Endothelial cell of umbilical vein (primary cell): ENCODE data around the gene ANKRD34C. TPM values are rescaled to one million over a fixed set of nuclear protein-coding genes. Genes with fewer than 3 reads are reported as not detected.

Source experiments
- BruUV-seq: library from RNA; stranded (reverse); fragments of 400-500 nt; replicated peaks from 2 replicates; lab custom pipeline; 2021; lab: Mats Ljungman, UMichigan
- CTCF ChIA-PET: fragments of 300-600, 350-600 bp; sonication (Branson Sonifier 250); formaldehyde crosslinking; loops from one replicate; lab custom pipeline; 2021; ENCODE audit warnings: antibody characterized with exemption, inconsistent platforms; lab: Charles Lee
- POLR2A ChIA-PET: fragments of 300-600, 350-600 bp; sonication (Branson Sonifier 250); formaldehyde crosslinking; loops from one replicate; lab custom pipeline; 2021; ENCODE audit warnings: antibody characterized with exemption, inconsistent platforms; lab: Charles Lee
- DNase-seq: peaks from one replicate; pipeline ENCODE4 v3.0.0-alpha.2; 2011; ENCODE audit warnings: low read depth, low spot score
- FAIRE-seq: peaks from 2 replicates; lab custom pipeline; 2011; peaks lifted over from hg19 to GRCh38; lab: Jason Lieb, UNC
- H2AFZ ChIP-seq: 2 replicates; pipeline ENCODE4 v1.6.0; 2012; ENCODE audit warnings: low read depth, low read length, control low read depth, inconsistent platforms
- H3K27ac ChIP-seq: 2 replicates; pipeline ENCODE4 v1.5.1; 2011; ENCODE audit warnings: low read depth, mild to moderate bottlenecking, control low read depth, low read length, moderate library complexity; ENCODE audit not compliant: insufficient read depth
- H3K27me3 ChIP-seq, 2 experiments: 2 replicates each; pipeline versions ENCODE4 v1.6.0 to v1.6.1; 2011; ENCODE audit warnings: low read length in 2 of 2, mixed read lengths in 1 of 2; ENCODE audit not compliant: control insufficient read depth in 2 of 2, insufficient read depth in 2 of 2
- H3K36me3 ChIP-seq, 2 experiments: 2 replicates in 1 of 2; 3 replicates in 1 of 2; pipeline ENCODE4 v1.5.1; 2011; ENCODE audit warnings: low read length in 2 of 2, mild to moderate bottlenecking in 1 of 2, moderate library complexity in 1 of 2; ENCODE audit not compliant: control insufficient read depth in 2 of 2, insufficient read depth in 2 of 2; ENCODE audit errors: extremely low read depth in 1 of 2
- H3K4me1 ChIP-seq: 3 replicates; pipeline ENCODE4 v1.5.1; 2011; ENCODE audit warnings: mild to moderate bottlenecking, low read length; ENCODE audit not compliant: control insufficient read depth, insufficient read depth; ENCODE audit errors: extremely low read depth
- H3K4me2 ChIP-seq: 2 replicates; pipeline ENCODE4 v1.6.1; 2011; ENCODE audit warnings: low read length, control low read depth, mixed read lengths; ENCODE audit not compliant: insufficient read depth
- H3K4me3 ChIP-seq, 3 experiments: fragments of 200-600 bp in 1 of 3; sonication (generic), shearing (Covaris generic) in 1 of 3; replicated peaks in 1 of 3; 2 replicates each; pipeline ENCODE4 v1.5.1; 2011 to 2016; ENCODE audit warnings: control low read depth in 3 of 3, low read length in 3 of 3, mild to moderate bottlenecking in 2 of 3, inconsistent platforms in 1 of 3, low read depth in 1 of 3, moderate library complexity in 1 of 3; ENCODE audit not compliant: insufficient read depth in 1 of 3
- H3K79me2 ChIP-seq: 2 replicates; pipeline ENCODE4 v1.6.0; 2012; ENCODE audit warnings: low read length, inconsistent platforms; ENCODE audit not compliant: control insufficient read depth, insufficient read depth
- H3K9ac ChIP-seq: replicated peaks from 2 replicates; pipeline ENCODE3; 2011; ENCODE audit warnings: low read length, control low read depth; ENCODE audit not compliant: insufficient read depth; ENCODE audit errors: extremely low read depth
- H3K9me1 ChIP-seq: replicated peaks from 3 replicates; pipeline ENCODE4 v1.6.0; 2011; ENCODE audit warnings: mild to moderate bottlenecking, low read length; ENCODE audit not compliant: control insufficient read depth, insufficient read depth; ENCODE audit errors: extremely low read depth
- H3K9me3 ChIP-seq: replicated peaks from 2 replicates; pipeline ENCODE4 v1.5.1; 2012; ENCODE audit warnings: low read length, inconsistent platforms; ENCODE audit not compliant: control insufficient read depth, insufficient read depth
- H4K20me1 ChIP-seq: replicated peaks from 2 replicates; pipeline ENCODE3; 2011; ENCODE audit warnings: mild to moderate bottlenecking, low read length; ENCODE audit not compliant: control insufficient read depth, insufficient read depth; ENCODE audit errors: extremely low read depth
- EZH2 ChIP-seq: IDR thresholded peaks from 2 replicates; pipeline ENCODE4 v1.6.1; 2012; ENCODE audit warnings: borderline replicate concordance, low read depth, mild to moderate bottlenecking, moderate library complexity, low read length, inconsistent platforms; ENCODE audit not compliant: severe bottlenecking
- FOS ChIP-seq: IDR thresholded peaks from 2 replicates; pipeline ENCODE4 v1.6.1; 2011; ENCODE audit warnings: mild to moderate bottlenecking, low read length, moderate library complexity, borderline replicate concordance; ENCODE audit not compliant: insufficient read depth
- GATA2 ChIP-seq: IDR thresholded peaks from 2 replicates; pipeline ENCODE4 v1.7.0; 2011; ENCODE audit warnings: low read depth, mild to moderate bottlenecking, moderate library complexity, mixed read lengths, low read length; ENCODE audit not compliant: insufficient read length, insufficient read depth
- JUN ChIP-seq: IDR thresholded peaks from 2 replicates; pipeline ENCODE4 v1.6.1; 2011; ENCODE audit warnings: borderline replicate concordance, low read depth; ENCODE audit not compliant: insufficient read length, insufficient read depth
- MAX ChIP-seq: IDR thresholded peaks from 2 replicates; pipeline ENCODE4 v1.6.1; 2011; ENCODE audit not compliant: insufficient read depth, insufficient read length
- MYC ChIP-seq: IDR thresholded peaks from one replicate; pipeline ENCODE4 v1.6.1; 2011; ENCODE audit warnings: mild to moderate bottlenecking, low read depth, low read length
- POLR2A ChIP-seq: IDR thresholded peaks from 2 replicates; pipeline ENCODE4 v1.6.1; 2012; ENCODE audit warnings: low read depth, mild to moderate bottlenecking, control low read depth, low read length
- POLR2AphosphoS5 ChIP-seq: IDR thresholded peaks from 2 replicates; pipeline ENCODE4 v1.6.1; 2012; ENCODE audit warnings: low read depth, mild to moderate bottlenecking, control low read depth, low read length, moderate library complexity; ENCODE audit not compliant: insufficient read depth
- dilution Hi-C: fragments of 300-500 bp; cut with MboI; formaldehyde crosslinking; loops from one replicate; pipeline ENCODE4 v1.15.0; 2019; ENCODE audit warnings: low sequenced_read_pairs; ENCODE audit not compliant: extremely low pct_ligation_motif_present
- intact Hi-C: fragments of 100-400 bp; cut with micrococcal nuclease; formaldehyde crosslinking; loops from one replicate; pipeline ENCODE4 v1.10.0; 2022
- polyA plus RNA-seq, 4 experiments: library from polyadenylated mRNA; depleted of rRNA in 3 of 4; stranded (reverse) in 3 of 4; unstranded in 1 of 4; fragments of >200 nt; gene quantifications; 2 replicates each; pipeline versions ENCODE4 v1.2.1 to v1.2.3, GENCODE V29; 2011 to 2012; ENCODE audit warnings: missing spikeins in 1 of 4
- total RNA-seq: library from RNA; stranded (reverse); gene quantifications from 2 replicates; pipeline ENCODE4 v1.2.3, GENCODE V29; 2021
- TF ChIP-seq, protein P1 (sequence below), 2 donors: IDR thresholded peaks; 1 replicate in 1 of 2; 2 replicates in 1 of 2; pipeline ENCODE4 v1.5.1; 2011; ENCODE audit warnings: low read length in 2 of 2, mild to moderate bottlenecking in 2 of 2, moderate library complexity in 2 of 2, control low read depth in 1 of 2, inconsistent platforms in 1 of 2, low read depth in 1 of 2; ENCODE audit not compliant: insufficient read depth in 1 of 2; ENCODE audit errors: extremely low read depth in 1 of 2

ANKRD34C gene
- total and polyA plus RNA-seq, 2 donors (not counting 3 experiments of a cell fraction or from before 2014, with no cell fraction given) = not detected

GRCh38 chr15:79310612-79310984, 28.1 kb downstream of the ANKRD34C start:
- H3K79me2 ChIP-seq = peaks cover 43% of the 10 kb centered on the region
- CTCF ChIA-PET = interaction anchor here (0.5 to 3.9 kb wide), 9 partner anchors 8 to 543 kb away, joined by 3 to 27 read pairs (median 5); no protein-coding TSS in a partner anchor
- intact Hi-C loops = loop anchor here (2.0 to 10.0 kb wide), 2 partner anchors 18 to 56 kb away; no protein-coding TSS in a partner anchor
- peaks cover 15 to 35% of the 10 kb centered on the region in 2 experiments for H3K27me3 ChIP-seq
- peak overlapping the region in 2 of 3 experiments; percentile 41 to 65 for H3K4me3 ChIP-seq
- H3K9ac ChIP-seq = no peak overlapping the region
- H3K9me3 ChIP-seq = no peaks in the 10 kb centered on the region
- dilution Hi-C loops = no loop called here
- BruUV-seq = no TSS peak
- POLR2A ChIA-PET = interaction anchor here (0.6 to 1.6 kb wide), 3 partner anchors 10 to 166 kb away, joined by 3 to 7 read pairs (median 4); no protein-coding TSS in a partner anchor
- H2AFZ ChIP-seq = peak overlapping the region; percentile 81
- H3K4me2 ChIP-seq = peak overlapping the region; percentile 85
- H4K20me1 ChIP-seq = no peaks in the 10 kb centered on the region
- FAIRE-seq = no peak
- peaks cover 16% of the 10 kb centered on the region for H3K4me1 ChIP-seq
- TF ChIP-seq JUN (no peak), MAX (peak; percentile 4)
- no peak for DNase-seq
- H3K27ac ChIP-seq = no peak overlapping the region
- H3K36me3 ChIP-seq = peaks cover 17 to 18% of the 10 kb centered on the region in 2 experiments
- no peaks in the 10 kb centered on the region for H3K9me1 ChIP-seq

DNA sequence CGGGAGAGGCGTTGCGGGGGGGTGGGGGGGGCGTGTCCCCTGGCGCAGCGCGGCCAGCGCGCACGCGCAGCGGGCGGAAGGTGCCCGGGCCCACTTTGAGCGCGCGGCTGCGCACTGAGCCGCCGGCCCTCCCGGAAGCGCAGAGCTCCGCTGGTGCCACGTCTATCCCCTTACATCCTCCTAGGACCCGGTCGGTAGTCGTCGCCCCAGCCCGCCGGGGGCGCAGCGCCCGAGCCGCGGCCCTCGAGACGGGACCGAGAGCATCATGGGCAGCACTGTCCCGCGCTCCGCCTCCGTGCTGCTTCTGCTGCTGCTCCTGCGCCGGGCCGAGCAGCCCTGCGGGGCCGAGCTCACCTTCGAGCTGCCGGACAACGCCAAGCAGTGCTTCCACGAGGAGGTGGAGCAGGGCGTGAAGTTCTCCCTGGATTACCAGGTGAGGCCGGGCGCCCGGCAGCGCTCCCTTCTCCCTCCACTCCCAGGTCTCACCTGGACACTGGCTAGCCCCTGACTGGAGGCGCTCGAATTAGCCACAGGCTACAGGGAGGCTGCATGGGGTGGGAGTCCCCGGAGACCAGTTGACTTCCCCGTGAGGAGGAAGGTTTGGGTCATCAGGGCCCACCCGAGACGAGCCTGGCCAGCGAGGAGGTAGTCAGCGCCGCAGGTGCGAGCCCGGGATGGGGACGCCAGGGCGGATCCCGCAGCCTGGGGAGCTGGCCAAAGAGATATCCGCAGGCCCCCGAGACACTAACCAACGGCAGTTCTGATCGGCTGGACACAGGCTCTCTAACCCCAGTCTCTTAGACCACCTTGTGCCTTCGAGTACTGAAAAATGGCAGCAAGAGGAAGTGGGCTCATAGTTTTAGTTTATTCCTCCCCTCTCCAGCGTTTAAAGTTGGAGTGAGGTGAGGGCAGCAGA, 28.7 kb downstream of the ANKRD34C start, which contains the start of gene TMED3:
TSS of gene TMED3 (plus strand) at position 128 of the 916 bp plus-strand sequence. CDS start at position 266, 138 bp downstream.
- ChIA-PET POLR2A (interaction anchor here (0.6 to 1.6 kb wide), 3 partner anchors 9 to 165 kb away, joined by 3 to 7 read pairs (median 4); no protein-coding TSS in a partner anchor), CTCF (interaction anchor here (0.5 to 3.9 kb wide), 9 partner anchors 9 to 542 kb away, joined by 3 to 27 read pairs (median 5); no protein-coding TSS in a partner anchor)
- peaks cover 13 to 28% of the 10 kb centered on the region in 2 experiments for H3K27me3 ChIP-seq
- peak within 1 kb of the TSS; percentile 86 for H3K9ac ChIP-seq
- TF ChIP-seq, protein P1, sequence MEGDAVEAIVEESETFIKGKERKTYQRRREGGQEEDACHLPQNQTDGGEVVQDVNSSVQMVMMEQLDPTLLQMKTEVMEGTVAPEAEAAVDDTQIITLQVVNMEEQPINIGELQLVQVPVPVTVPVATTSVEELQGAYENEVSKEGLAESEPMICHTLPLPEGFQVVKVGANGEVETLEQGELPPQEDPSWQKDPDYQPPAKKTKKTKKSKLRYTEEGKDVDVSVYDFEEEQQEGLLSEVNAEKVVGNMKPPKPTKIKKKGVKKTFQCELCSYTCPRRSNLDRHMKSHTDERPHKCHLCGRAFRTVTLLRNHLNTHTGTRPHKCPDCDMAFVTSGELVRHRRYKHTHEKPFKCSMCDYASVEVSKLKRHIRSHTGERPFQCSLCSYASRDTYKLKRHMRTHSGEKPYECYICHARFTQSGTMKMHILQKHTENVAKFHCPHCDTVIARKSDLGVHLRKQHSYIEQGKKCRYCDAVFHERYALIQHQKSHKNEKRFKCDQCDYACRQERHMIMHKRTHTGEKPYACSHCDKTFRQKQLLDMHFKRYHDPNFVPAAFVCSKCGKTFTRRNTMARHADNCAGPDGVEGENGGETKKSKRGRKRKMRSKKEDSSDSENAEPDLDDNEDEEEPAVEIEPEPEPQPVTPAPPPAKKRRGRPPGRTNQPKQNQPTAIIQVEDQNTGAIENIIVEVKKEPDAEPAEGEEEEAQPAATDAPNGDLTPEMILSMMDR (IDR thresholded peaks at IDR 0.05; ENCODE audit: extremely low read depth in 1 of 2, insufficient read depth in 1 of 2, low read depth in 1 of 2, low read length in 2 of 2) = peak; percentile 18 to 35
- peak; percentile 77 for TF ChIP-seq POLR2A
- no peak for TF ChIP-seq JUN
- no peak for TF ChIP-seq GATA2
- peak; percentile 86 for TF ChIP-seq POLR2AphosphoS5
- no peak for TF ChIP-seq EZH2
- TF ChIP-seq FOS = no peak
- peak; percentile 13 for TF ChIP-seq MAX
- no peak for TF ChIP-seq MYC
- peak within 1 kb of the TSS; percentile 85 for H3K4me2 ChIP-seq
- peaks cover 48% of the 10 kb centered on the region for H3K79me2 ChIP-seq
- peak within 1 kb of the TSS; percentile 81 for H2AFZ ChIP-seq
- peaks cover 16% of the 10 kb centered on the region for H3K4me1 ChIP-seq
- H3K9me1 ChIP-seq = no peaks in the 10 kb centered on the region
- H4K20me1 ChIP-seq = no peaks in the 10 kb centered on the region
- peaks cover 19 to 23% of the 10 kb centered on the region in 2 experiments for H3K36me3 ChIP-seq
- TSS peak; percentile 25 for BruUV-seq
- intact Hi-C loops = loop anchor here (1.0 to 10.0 kb wide), 3 partner anchors 18 to 56 kb away; no protein-coding TSS in a partner anchor
- H3K9me3 ChIP-seq = no peaks in the 10 kb centered on the region
- FAIRE-seq (peak; percentile 70), DNase-seq (peak; percentile 85)
- dilution Hi-C loops = no loop called here
- H3K27ac ChIP-seq = peak within 1 kb of the TSS; percentile 22
- H3K4me3 ChIP-seq = peak within 1 kb of the TSS; percentile 61 to 74 (median 65)
